Muscle layer of duodenum (tissue), 2 donors: ENCODE results near the gene CATSPERB.
"Not testable (repeated sequence)": the region's sequence is repeated elsewhere in the genome, so short reads cannot be mapped to it uniquely, and the experiment has no call there.

ENCODE experiments used
- H3K27ac ChIP-seq: one replicate; pipeline ENCODE4 v1.7.0; 2013; ENCODE audit warnings: mild to moderate bottlenecking, low read length
- H3K27me3 ChIP-seq: one replicate; pipeline ENCODE4 v1.7.0; 2013; ENCODE audit warnings: low read depth, mild to moderate bottlenecking, control low read depth, low read length
- H3K36me3 ChIP-seq, 2 donors: one replicate each; pipeline ENCODE4 v1.7.0; 2013; ENCODE audit warnings: low read length in 2 of 2, control low read depth in 1 of 2, mild to moderate bottlenecking in 1 of 2; ENCODE audit not compliant: insufficient read depth in 2 of 2, control insufficient read depth in 1 of 2
- H3K4me1 ChIP-seq, 2 donors: one replicate each; pipeline ENCODE4 v1.7.0; 2013; ENCODE audit warnings: low read length in 2 of 2, mild to moderate bottlenecking in 2 of 2, control low read depth in 1 of 2, moderate library complexity in 1 of 2; ENCODE audit not compliant: insufficient read depth in 2 of 2, control insufficient read depth in 1 of 2
- H3K4me3 ChIP-seq, 2 donors: one replicate each; pipeline ENCODE4 v1.7.0; 2013; ENCODE audit warnings: low read length in 2 of 2, low read depth in 1 of 2, mild to moderate bottlenecking in 1 of 2
- H3K9me3 ChIP-seq, 2 donors: one replicate each; pipeline ENCODE4 v1.7.0; 2013; ENCODE audit warnings: low read length in 2 of 2, control low read depth in 1 of 2, mild to moderate bottlenecking in 1 of 2; ENCODE audit not compliant: control insufficient read depth in 1 of 2
- donor health status: healthy.

CATSPERB gene

GRCh38 chr14:91694643-91695042 is 37.2 kb downstream of the CATSPERB start:
- no peak overlapping the region for H3K4me3 ChIP-seq
- H3K27me3 ChIP-seq, result no peaks in the 10 kb centered on the region
- H3K36me3 ChIP-seq, result no peaks in the 10 kb centered on the region
- peaks cover 4 to 5% of the 10 kb centered on the region in 2 donors for H3K9me3 ChIP-seq
- H3K4me1 ChIP-seq, result no peaks in the 10 kb centered on the region
- no peak overlapping the region for H3K27ac ChIP-seq

- no peak overlapping the region for H3K27ac ChIP-seq
- H3K4me1 ChIP-seq, result no peaks in the 10 kb centered on the region
- no peak overlapping the region for H3K4me3 ChIP-seq
- H3K36me3 ChIP-seq, result no peaks in the 10 kb centered on the region
- no peaks in the 10 kb centered on the region for H3K27me3 ChIP-seq
- H3K9me3 ChIP-seq, result peaks cover 4 to 5% of the 10 kb centered on the region in 2 donors
Measured at GRCh38 chr14:91693346-91693745, 38.5 kb downstream of the CATSPERB start.

- Histone ChIP-seq H3K27ac (no peak overlapping the region), H3K4me1 (no peaks in the 10 kb centered on the region), H3K36me3 (no peaks in the 10 kb centered on the region), H3K9me3 (peaks cover 4 to 5% of the 10 kb centered on the region in 2 donors), H3K27me3 (no peaks in the 10 kb centered on the region), H3K4me3 (no peak overlapping the region)
Measured at GRCh38 chr14:91692075-91692474, 39.8 kb downstream of the CATSPERB start.

DNA sequence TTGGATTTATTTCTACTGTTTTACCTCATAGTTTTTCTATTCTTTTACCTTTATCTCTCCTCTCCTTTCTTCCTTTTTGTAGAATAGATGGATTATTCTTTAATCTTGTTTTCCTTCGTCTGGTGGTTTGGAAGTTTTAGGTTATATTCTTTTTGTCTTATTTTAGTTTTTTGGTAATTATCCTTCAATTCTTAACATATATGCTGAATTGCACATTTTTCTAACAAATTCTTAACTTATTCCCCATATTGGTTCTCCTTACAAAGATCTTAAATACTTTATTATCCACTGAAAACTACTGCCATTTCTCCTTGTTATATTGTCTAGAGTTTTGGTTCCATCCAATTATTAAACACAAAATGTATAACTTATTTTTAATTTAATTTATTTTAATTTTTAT is 42.3 kb downstream of the CATSPERB start:
- Histone ChIP-seq H3K9me3 (peaks cover 4 to 5% of the 10 kb centered on the region in 2 donors), H3K27me3 (no peaks in the 10 kb centered on the region), H3K4me1 (no peaks in the 10 kb centered on the region), H3K36me3 (no peaks in the 10 kb centered on the region), H3K27ac (no peak overlapping the region), H3K4me3 (no peak overlapping the region)

DNA sequence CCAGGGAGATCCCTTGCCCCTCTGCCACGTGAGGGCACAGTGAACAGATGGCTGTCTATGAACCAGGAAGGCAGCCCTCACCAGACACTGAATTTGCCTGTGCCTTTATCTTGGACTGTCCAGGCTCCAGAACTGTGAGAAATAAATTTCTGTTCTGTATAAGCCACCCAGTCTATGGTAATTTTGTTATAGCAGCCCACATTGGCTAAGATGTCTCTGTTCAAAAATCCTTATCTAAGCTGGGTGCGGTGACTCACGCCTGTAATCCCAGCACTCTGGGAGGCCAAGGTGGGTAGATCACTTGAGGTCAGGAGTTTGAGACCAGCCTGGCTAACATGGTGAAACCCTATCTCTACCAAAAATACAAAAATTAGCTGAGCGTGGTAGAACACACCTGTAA is 44.5 kb downstream of the CATSPERB start:
- not testable (repeated sequence) for H3K27me3 ChIP-seq, H3K9me3 ChIP-seq, H3K27ac ChIP-seq, H3K36me3 ChIP-seq, H3K4me3 ChIP-seq, H3K4me1 ChIP-seq

GRCh38 chr14:91685600-91685999 is 46.3 kb downstream of the CATSPERB start:
- Histone ChIP-seq H3K4me1 (no peaks in the 10 kb centered on the region), H3K4me3 (no peak overlapping the region), H3K27me3 (no peaks in the 10 kb centered on the region), H3K27ac (no peak overlapping the region), H3K36me3 (no peaks in the 10 kb centered on the region), H3K9me3 (peaks cover 1 to 5% of the 10 kb centered on the region in 2 donors)

GRCh38 chr14:91681893-91682563 is 49.9 kb downstream of the CATSPERB start:
- H3K4me1 ChIP-seq, result no peaks in the 10 kb centered on the region
- no peaks in the 10 kb centered on the region for H3K36me3 ChIP-seq
- H3K4me3 ChIP-seq, result no peak overlapping the region
- no peaks in the 10 kb centered on the region for H3K9me3 ChIP-seq
- no peak overlapping the region for H3K27ac ChIP-seq
- no peaks in the 10 kb centered on the region for H3K27me3 ChIP-seq

GRCh38 chr14:91681118-91681517 is 50.8 kb downstream of the CATSPERB start:
- Histone ChIP-seq H3K27me3 (no peaks in the 10 kb centered on the region), H3K9me3 (no peaks in the 10 kb centered on the region), H3K4me1 (no peaks in the 10 kb centered on the region), H3K27ac (no peak overlapping the region), H3K4me3 (no peak overlapping the region), H3K36me3 (no peaks in the 10 kb centered on the region)

DNA sequence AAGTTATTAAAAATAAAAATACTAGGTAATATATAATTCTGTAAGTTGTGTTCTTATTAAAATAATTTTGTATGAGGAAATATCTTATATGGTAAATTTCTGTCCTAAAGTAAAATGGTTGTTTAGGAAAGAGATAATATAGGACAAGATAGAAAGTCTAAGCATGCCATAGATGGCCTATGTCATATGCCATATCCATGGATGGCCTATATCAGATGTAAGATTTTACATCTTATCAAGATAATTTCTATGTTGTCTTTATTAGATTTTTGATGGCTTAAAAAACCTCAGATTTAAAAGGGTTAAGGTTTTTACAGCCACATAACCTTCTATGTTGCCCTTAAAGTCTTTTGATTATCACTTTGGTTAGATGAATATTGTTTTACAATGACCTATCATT is 52.6 kb downstream of the CATSPERB start:
- no peaks in the 10 kb centered on the region for H3K4me1 ChIP-seq
- H3K27ac ChIP-seq, result no peak overlapping the region
- no peaks in the 10 kb centered on the region for H3K36me3 ChIP-seq
- H3K27me3 ChIP-seq, result no peaks in the 10 kb centered on the region
- H3K9me3 ChIP-seq, result no peaks in the 10 kb centered on the region
- no peak overlapping the region for H3K4me3 ChIP-seq

DNA sequence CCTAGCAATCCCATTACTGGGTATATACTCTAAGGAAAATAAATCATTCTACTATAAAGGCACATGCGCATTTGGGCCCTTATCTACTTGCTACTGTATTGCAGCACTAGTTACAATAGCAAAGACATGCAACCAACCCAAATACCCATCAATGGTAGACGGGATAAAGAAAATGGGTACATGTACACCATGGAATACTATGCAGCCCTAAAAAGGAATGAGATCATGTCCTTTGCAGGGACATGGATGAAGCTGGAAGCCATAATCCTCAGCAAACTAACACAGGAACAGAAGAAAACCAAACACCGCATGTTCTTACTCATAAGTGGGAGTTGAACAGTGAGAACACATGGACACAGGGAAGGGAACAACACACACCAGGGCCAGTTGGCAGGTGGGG is 54.2 kb downstream of the CATSPERB start:
- not testable (repeated sequence) for H3K36me3 ChIP-seq, H3K9me3 ChIP-seq, H3K27ac ChIP-seq, H3K27me3 ChIP-seq, H3K4me3 ChIP-seq, H3K4me1 ChIP-seq

GRCh38 chr14:91674911-91675310 is 57.0 kb downstream of the CATSPERB start:
- Histone ChIP-seq H3K27ac (no peak overlapping the region), H3K4me1 (no peaks in the 10 kb centered on the region), H3K9me3 (no peaks in the 10 kb centered on the region), H3K4me3 (no peak overlapping the region), H3K36me3 (no peaks in the 10 kb centered on the region), H3K27me3 (no peaks in the 10 kb centered on the region)

- H3K36me3 ChIP-seq, result no peaks in the 10 kb centered on the region
Measured at GRCh38 chr14:91669867-91670266, 62.0 kb downstream of the CATSPERB start.

More at GRCh38 chr14:91669867-91670266, 62.0 kb downstream of the CATSPERB start:
- no peak overlapping the region for H3K27ac ChIP-seq
- H3K9me3 ChIP-seq, result no peaks in the 10 kb centered on the region
- H3K4me3 ChIP-seq, result no peak overlapping the region
- no peaks in the 10 kb centered on the region for H3K27me3 ChIP-seq
- H3K4me1 ChIP-seq, result no peaks in the 10 kb centered on the region
